Pons (tissue), 1 donor: ENCODE measurements around the gene TMEM26.
"Not testable (repeated sequence)": the region's sequence is repeated elsewhere in the genome, so short reads cannot be mapped to it uniquely, and the experiment has no call there.

Source experiments
- DNase-seq: peaks from one replicate; pipeline ENCODE4 v3.0.0-alpha.2; 2016; ENCODE audit warnings: low spot score

Gene TMEM26

GRCh38 chr10:61398366-61399129 lies 54.6 kb downstream of the TMEM26 start:
- DNase-seq: no peak

DNA sequence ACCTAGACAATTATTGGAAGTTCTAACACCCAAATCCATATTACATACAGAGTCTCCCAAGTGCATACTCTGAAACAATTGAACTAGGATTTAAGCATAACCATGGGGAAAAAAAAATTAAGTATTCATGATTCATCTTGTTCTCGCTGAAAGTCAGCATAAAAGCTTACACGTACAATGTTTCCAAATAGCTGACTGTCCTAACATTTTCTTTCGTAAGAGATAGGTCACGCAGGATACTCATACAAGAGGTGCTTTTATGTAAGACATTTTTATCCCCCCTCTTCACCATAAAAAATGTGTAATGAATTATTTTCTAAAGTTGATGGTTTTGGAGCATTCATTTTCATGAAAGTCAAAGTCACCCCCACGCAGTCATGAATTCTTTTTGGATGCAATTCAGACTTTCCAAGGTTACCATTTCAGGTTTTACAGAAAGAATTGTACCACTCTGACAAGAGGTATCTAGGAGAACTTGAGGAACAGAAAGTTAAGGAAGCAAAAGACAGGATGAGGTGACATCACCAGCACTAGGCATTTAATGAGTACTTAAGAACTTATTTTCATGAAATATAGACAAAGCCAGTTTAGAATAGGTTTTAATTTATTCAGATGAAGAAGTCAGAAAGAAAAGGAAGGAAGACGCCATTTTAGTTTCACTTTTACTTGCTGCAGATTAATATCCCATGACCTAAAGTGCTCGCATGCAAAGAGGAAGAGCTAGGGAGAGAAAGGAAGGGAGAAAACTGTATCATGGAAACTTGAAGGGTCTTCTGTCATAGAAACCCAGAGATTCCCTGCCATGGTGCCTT lies 55.8 kb downstream of the TMEM26 start:
- peak; percentile 79 for DNase-seq

DNA sequence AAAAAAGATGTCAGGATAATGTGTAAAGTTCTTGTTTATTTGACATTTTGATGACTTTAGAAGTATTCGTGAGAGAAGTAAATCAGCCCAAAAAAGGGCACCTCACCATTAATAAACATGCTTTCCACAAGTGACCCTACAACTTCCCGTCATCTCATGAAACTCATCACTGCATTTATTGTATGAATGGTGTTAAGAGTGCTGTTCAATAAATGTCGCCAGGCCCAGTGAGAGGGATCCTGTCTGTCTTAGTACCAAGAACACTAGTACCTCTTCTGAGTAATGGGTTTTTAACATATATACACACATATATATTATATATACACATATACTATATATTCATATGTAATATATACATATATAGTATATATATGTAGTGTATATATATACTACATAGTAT lies 61.9 kb downstream of the TMEM26 start:
- no peak for DNase-seq

- DNase-seq: no peak
Observed at GRCh38 chr10:61390851-61391250, 62.3 kb downstream of the TMEM26 start.

- DNase-seq: no peak
Observed at GRCh38 chr10:61389887-61390286, 63.3 kb downstream of the TMEM26 start.

GRCh38 chr10:61388986-61389385 lies 64.2 kb downstream of the TMEM26 start:
- DNase-seq: not testable (repeated sequence)

- DNase-seq: no peak
Observed at GRCh38 chr10:61385231-61386001, 67.8 kb downstream of the TMEM26 start.

DNA sequence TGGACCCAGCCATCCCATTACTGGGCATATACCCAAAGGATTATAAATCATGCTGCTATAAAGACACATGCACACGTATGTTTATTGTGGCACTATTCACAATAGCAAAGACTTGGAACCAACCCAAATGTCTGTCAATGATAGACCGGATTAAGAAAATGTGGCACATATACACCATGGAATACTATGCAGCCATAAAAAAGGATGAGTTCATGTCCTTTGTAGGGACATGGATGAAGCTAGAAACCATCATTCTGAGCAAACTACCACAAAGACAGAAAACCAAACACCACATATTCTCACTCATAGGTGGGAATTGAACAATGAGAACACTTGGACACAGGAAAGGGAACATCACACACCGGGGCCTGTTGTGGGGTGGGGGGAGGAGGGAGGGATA lies 72.0 kb downstream of the TMEM26 start:
- DNase-seq: not testable (repeated sequence)

DNA sequence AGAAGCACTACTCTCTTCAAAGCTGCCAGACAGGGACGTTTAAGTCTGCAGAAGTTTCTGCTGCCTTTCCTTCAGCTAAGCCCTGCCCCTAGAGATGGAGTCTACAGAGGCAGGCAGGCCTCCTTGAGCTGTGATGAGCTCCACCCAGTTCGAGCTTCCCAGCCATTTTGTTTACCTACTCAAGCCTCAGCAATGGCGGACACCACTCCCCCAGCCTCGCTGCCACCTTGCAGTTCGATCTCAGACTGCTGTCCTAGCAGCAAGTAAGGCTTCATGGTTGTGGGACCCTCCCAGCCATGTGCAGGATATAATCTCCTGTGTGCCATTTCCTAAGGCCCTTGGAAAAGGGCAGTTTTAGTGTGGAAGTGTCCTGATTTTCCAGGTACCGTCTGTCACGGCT lies 74.3 kb downstream of the TMEM26 start:
- DNase-seq: no peak

DNA sequence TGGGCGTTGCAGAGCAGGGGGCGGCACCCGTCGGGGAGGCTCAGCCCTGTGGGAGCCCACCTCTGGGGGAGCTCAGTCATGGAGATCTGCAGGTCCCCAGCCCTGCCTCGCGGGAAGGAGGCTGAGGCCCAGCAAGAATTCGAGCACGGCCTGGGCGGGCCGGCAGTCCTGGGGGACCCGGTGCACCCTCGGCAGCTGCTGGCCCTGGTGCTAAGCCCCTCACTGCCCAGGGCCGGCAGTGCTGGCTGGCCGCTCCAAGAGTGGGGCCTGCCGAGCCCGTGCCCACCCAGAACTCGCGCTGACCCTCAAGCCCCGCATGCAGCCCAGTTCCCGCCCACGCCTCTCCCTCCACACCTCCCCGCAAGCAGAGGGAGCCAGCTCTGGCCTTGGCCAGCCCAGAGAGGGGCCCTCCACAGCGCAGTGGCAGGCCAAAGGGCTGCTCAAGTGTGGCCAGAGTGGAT lies 76.2 kb downstream of the TMEM26 start:
- DNase-seq: no peak

- DNase-seq: no peak
Observed at GRCh38 chr10:61376377-61376776, 76.8 kb downstream of the TMEM26 start.

- DNase-seq: no peak
Observed at GRCh38 chr10:61366365-61366764, 86.8 kb downstream of the TMEM26 start.

DNA sequence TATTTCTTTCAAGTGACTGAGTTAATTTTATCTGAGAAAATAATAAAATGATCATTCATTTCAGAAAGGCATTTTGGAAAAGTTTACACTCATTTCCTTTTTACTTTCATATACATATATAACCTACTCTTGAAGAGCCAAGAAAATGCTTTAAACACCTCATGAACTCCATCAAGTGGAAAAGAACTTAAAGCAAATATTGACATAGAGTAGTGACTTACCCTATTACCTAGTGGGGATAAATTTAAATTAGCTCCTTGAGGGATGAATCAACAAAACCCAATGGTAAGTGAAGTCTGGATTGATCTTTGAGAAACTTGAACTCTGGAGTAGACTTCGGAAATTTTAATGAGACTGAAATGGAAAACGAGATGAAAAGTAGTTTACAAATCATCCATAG lies 88.6 kb downstream of the TMEM26 start:
- no peak for DNase-seq

DNA sequence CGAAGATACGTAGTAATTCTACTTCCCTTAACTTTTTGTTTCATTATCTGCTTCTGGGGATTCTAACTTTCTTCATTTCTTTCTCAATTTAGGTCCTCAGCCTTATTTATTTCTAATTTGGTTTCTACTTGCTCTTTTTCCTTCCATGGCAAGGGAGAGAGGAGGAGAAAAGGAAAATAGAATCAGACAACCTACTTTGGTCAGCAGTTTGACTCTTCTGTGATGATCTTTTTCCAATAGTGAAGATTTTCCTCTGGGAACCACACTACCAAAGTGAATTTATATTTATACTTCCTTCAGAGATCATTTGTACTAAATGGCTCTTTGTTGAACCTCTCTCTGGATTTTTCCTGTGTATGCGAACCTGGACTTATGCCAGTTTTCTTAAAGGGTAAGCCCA lies 90.2 kb downstream of the TMEM26 start:
- DNase-seq: no peak

GRCh38 chr10:61359452-61359851 lies 93.7 kb downstream of the TMEM26 start:
- DNase-seq: no peak

GRCh38 chr10:61357687-61358086 lies 95.5 kb downstream of the TMEM26 start:
- no peak for DNase-seq
